ENCODE measurements around the gene LRRC27. TPM values are rescaled to one million over a fixed set of nuclear protein-coding genes. Genes with fewer than 3 reads are reported as not detected.

The LRRC27 gene
- total and polyA plus RNA-seq, 2 donors (not counting 1 experiment from before 2014, with no cell fraction given): 23.6 to 25.6 TPM

DNA sequence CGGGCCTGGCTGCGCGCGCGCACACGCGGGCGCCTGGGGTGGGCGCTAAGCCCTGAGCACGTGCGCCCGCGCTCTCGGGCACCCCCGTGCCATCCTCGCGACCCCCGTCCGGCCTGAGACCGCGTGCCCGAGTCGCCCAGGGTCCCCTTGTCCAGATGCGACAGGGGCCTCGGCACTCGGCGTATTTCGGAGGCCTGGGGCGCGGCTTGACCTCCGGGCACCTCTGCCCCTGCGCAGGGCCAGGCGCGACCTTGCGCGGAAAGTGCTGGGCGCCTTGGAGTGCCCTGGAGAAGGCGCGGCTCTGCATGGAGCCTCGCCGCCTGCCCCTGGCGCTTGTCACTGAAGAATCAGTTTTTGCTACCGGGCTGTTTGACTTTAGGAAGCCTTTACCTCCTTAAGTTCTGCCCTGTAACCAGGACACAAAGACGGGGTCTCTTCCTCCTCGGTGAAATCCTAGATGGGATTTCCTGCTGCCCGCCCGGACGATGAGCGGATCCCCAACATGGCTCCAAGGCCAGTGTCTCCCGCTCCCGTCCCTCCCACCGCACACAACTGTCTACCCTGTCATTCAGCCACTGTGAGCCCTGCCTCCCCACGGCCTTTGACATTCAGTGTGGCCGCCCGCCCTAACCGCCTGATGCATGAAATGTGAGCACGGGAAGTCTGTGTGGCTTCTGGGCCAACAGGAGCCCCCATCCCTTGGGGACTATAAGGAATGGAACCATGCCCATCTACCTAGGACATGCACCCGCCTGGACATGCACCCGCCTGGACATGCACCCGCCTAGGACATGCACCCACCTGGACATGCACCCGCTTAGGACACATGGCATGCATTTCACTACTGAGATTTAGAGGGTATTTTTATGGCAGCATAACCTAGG is 23.2 kb upstream of the LRRC27 start:
- Mint-ChIP-seq H3K4me3 (peak overlapping the region; percentile 78), H3K27ac (peak overlapping the region; percentile 76), H3K27me3 (peaks cover 14% of the 10 kb centered on the region), H3K4me1 (peaks cover 11% of the 10 kb centered on the region), H3K9me3 (ENCODE audit: insufficient read depth) (no peaks in the 10 kb centered on the region)
- H3K4me3 ChIP-seq (ENCODE audit: control extremely low read depth in 1 of 5, extremely low read depth in 1 of 5, insufficient read depth in 1 of 5, low read depth in 2 of 5, low read length in 4 of 5): peak overlapping the region in 4 of 5 experiments; percentile 51 to 74 (median 70)
- ChIA-PET CTCF (no interaction called here), POLR2A (no interaction called here)
- H3K9ac ChIP-seq (ENCODE audit: low read length): peak overlapping the region; percentile 68
- ATAC-seq (ENCODE audit: low read depth) (no peak), DNase-seq (no peak)
- peaks cover 0 to 26% (median 9%) of the 10 kb centered on the region in 4 experiments for H3K27me3 ChIP-seq (replicated peaks in 1 of 4; ENCODE audit: control extremely low read depth in 1 of 4, control insufficient read depth in 3 of 4, insufficient read depth in 4 of 4, low read length in 3 of 4)
- H3K4me2 ChIP-seq (replicated peaks; ENCODE audit: low read depth, low read length, poor library complexity, severe bottlenecking): peak overlapping the region; percentile 97
- no peak for TF ChIP-seq EZH2 (IDR thresholded peaks at IDR 0.05; ENCODE audit: borderline replicate concordance, insufficient read depth, low read depth, low read length, poor library complexity, severe bottlenecking)
- TF ChIP-seq, protein P1, sequence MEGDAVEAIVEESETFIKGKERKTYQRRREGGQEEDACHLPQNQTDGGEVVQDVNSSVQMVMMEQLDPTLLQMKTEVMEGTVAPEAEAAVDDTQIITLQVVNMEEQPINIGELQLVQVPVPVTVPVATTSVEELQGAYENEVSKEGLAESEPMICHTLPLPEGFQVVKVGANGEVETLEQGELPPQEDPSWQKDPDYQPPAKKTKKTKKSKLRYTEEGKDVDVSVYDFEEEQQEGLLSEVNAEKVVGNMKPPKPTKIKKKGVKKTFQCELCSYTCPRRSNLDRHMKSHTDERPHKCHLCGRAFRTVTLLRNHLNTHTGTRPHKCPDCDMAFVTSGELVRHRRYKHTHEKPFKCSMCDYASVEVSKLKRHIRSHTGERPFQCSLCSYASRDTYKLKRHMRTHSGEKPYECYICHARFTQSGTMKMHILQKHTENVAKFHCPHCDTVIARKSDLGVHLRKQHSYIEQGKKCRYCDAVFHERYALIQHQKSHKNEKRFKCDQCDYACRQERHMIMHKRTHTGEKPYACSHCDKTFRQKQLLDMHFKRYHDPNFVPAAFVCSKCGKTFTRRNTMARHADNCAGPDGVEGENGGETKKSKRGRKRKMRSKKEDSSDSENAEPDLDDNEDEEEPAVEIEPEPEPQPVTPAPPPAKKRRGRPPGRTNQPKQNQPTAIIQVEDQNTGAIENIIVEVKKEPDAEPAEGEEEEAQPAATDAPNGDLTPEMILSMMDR (IDR thresholded peaks at IDR 0.05): no peak
- no peaks in the 10 kb centered on the region for H3K36me3 ChIP-seq (replicated peaks in 1 of 2; ENCODE audit: control extremely low read depth in 1 of 2, control insufficient read depth in 1 of 2, extremely low read depth in 1 of 2, insufficient read depth in 2 of 2, low read length in 1 of 2)
- intact Hi-C loops (cut with micrococcal nuclease): loop anchor here (1.0 to 5.0 kb wide), 6 partner anchors 23 to 327 kb away; partner anchors contain the start of genes BNIP3, DPYSL4 and LRRC27
- peak overlapping the region; percentile 88 for H2AFZ ChIP-seq (ENCODE audit: insufficient read depth, low read depth, low read length, poor library complexity, severe bottlenecking)
- no peaks in the 10 kb centered on the region for H4K20me1 ChIP-seq (ENCODE audit: control insufficient read depth, insufficient read depth, low read length, poor library complexity, severe bottlenecking)
- H3K79me2 ChIP-seq (ENCODE audit: control insufficient read depth, insufficient read depth, low read length): no peaks in the 10 kb centered on the region
- peaks cover 11% of the 10 kb centered on the region in 2 donors for H3K4me1 ChIP-seq (ENCODE audit: control insufficient read depth in 2 of 2, insufficient read depth in 2 of 2, low read length in 2 of 2)
- H3K27ac ChIP-seq (ENCODE audit: low read length in 2 of 2): no peak overlapping the region
- 26% methylated on average over 57 of the region's 61 CpGs for WGBS (ENCODE audit: insufficient coverage)
- peaks cover 0 to 7% (median 0%) of the 10 kb centered on the region in 3 donors for H3K9me3 ChIP-seq (ENCODE audit: control extremely low read depth in 1 of 3, control insufficient read depth in 2 of 3, insufficient read depth in 1 of 3, low read length in 2 of 3)

DNA sequence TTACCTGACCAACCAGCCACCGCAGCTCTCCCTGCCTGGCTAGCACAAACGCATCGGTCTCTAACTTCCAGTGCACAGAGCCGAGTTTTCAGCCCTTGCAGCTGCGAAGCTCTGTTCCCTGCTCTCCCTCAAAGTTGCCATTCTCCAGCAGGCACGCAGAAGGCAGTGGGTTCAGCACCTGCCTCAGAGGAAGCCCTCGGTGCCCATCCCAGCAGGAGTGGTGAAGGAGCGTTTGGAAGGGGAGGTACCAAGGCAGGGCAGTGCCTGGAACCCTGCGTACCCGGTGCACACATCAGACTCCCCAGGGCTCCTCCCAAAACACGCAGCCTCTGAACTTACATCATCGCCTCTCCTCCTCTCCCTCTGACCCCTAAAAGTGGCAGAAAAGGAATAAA is 22.5 kb upstream of the LRRC27 start:
- WGBS (ENCODE audit: insufficient coverage): 94% methylated on average over 8 of the region's 12 CpGs
- no peak overlapping the region for H3K9ac ChIP-seq (ENCODE audit: low read length)
- no peaks in the 10 kb centered on the region for H3K36me3 ChIP-seq (replicated peaks in 1 of 2; ENCODE audit: control extremely low read depth in 1 of 2, control insufficient read depth in 1 of 2, extremely low read depth in 1 of 2, insufficient read depth in 2 of 2, low read length in 1 of 2)
- no peak overlapping the region for H3K4me2 ChIP-seq (replicated peaks; ENCODE audit: low read depth, low read length, poor library complexity, severe bottlenecking)
- no peak overlapping the region for H3K27ac Mint-ChIP-seq
- peak overlapping the region; percentile 60 for H3K4me3 Mint-ChIP-seq
- H2AFZ ChIP-seq (ENCODE audit: insufficient read depth, low read depth, low read length, poor library complexity, severe bottlenecking): no peak overlapping the region
- no peaks in the 10 kb centered on the region for H4K20me1 ChIP-seq (ENCODE audit: control insufficient read depth, insufficient read depth, low read length, poor library complexity, severe bottlenecking)
- ATAC-seq (ENCODE audit: low read depth): no peak
- H3K79me2 ChIP-seq (ENCODE audit: control insufficient read depth, insufficient read depth, low read length): no peaks in the 10 kb centered on the region
- H3K4me3 ChIP-seq (ENCODE audit: control extremely low read depth in 1 of 5, extremely low read depth in 1 of 5, insufficient read depth in 1 of 5, low read depth in 2 of 5, low read length in 4 of 5): no peak overlapping the region
- peaks cover 1 to 11% (median 2%) of the 10 kb centered on the region in 3 donors for H3K9me3 ChIP-seq (ENCODE audit: control extremely low read depth in 1 of 3, control insufficient read depth in 2 of 3, insufficient read depth in 1 of 3, low read length in 2 of 3)
- DNase-seq: no peak
- peaks cover 12% of the 10 kb centered on the region for H3K27me3 Mint-ChIP-seq
- no peak overlapping the region for H3K27ac ChIP-seq (ENCODE audit: low read length in 2 of 2)
- CTCF ChIA-PET: no interaction called here
- peaks cover 11% of the 10 kb centered on the region in 2 donors for H3K4me1 ChIP-seq (ENCODE audit: control insufficient read depth in 2 of 2, insufficient read depth in 2 of 2, low read length in 2 of 2)
- peaks cover 11% of the 10 kb centered on the region for H3K4me1 Mint-ChIP-seq
- POLR2A ChIA-PET: no interaction called here
- intact Hi-C loops (cut with micrococcal nuclease): loop anchor here (2.0 to 5.0 kb wide), 3 partner anchors 123 to 327 kb away; partner anchors contain the start of genes BNIP3 and DPYSL4
- peaks cover 3% of the 10 kb centered on the region for H3K9me3 Mint-ChIP-seq (ENCODE audit: insufficient read depth)
- no peak for TF ChIP-seq EZH2 (IDR thresholded peaks at IDR 0.05; ENCODE audit: borderline replicate concordance, insufficient read depth, low read depth, low read length, poor library complexity, severe bottlenecking)
- TF ChIP-seq, protein P1 (IDR thresholded peaks at IDR 0.05): no peak
- peaks cover 0 to 26% (median 9%) of the 10 kb centered on the region in 4 experiments for H3K27me3 ChIP-seq (replicated peaks in 1 of 4; ENCODE audit: control extremely low read depth in 1 of 4, control insufficient read depth in 3 of 4, insufficient read depth in 4 of 4, low read length in 3 of 4)
